Activated CD4-positive, alpha-beta T cell treated with anti-CD3 and anti-CD28 coated beads, Interleukin-2, amount 50 U/mL, for 24 hours (primary cell): ENCODE results near the gene NDUFB3.

ENCODE experiments used
- DNase-seq, 2 donors: peaks; one replicate each; pipeline ENCODE4 v3.0.0-alpha.2; 2020; ENCODE audit warnings: low read depth in 1 of 2, low spot score in 1 of 2

The NDUFB3 gene

GRCh38 chr2:201127570-201127969 lies 55.8 kb downstream of the NDUFB3 start:
- DNase-seq = peak; percentile 28 to 62

GRCh38 chr2:201128033-201128432 lies 56.2 kb downstream of the NDUFB3 start:
- DNase-seq = no peak

- peak in 1 of 2 donors; percentile 66 for DNase-seq
Measured at GRCh38 chr2:201128933-201129505, 57.2 kb downstream of the NDUFB3 start.

- DNase-seq = peak in 1 of 2 donors; percentile 56
Measured at GRCh38 chr2:201130524-201131186, 58.9 kb downstream of the NDUFB3 start.

- no peak for DNase-seq
Measured at GRCh38 chr2:201132518-201132917, 60.7 kb downstream of the NDUFB3 start.
